Measurements from ENCODE around the gene TNFAIP8L3.
"Not testable (repeated sequence)": the region's sequence is repeated elsewhere in the genome, so short reads cannot be mapped to it uniquely, and the experiment has no call there.

TNFAIP8L3 gene

DNA sequence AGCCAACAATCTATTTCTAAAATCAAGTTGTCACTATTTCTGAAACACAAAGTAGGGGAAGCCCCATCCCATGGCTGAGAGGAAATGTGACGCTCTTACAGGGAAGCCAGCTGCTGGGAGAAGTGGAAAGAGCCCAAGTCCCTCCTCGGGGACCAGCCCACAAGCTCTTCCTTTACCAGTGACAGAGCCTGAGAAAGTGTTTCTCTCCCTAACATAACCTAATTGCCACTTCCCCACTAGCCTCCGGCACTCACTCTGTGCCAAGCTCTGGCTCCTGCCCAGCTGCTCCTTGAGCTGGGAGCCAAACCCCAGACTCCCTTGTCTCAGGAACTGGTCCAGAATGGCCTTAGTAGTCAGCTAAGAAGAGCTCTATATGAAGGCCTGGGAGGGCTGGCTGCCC lies 42.9 kb downstream of the TNFAIP8L3 start:
- no peak for DNase-seq

DNA sequence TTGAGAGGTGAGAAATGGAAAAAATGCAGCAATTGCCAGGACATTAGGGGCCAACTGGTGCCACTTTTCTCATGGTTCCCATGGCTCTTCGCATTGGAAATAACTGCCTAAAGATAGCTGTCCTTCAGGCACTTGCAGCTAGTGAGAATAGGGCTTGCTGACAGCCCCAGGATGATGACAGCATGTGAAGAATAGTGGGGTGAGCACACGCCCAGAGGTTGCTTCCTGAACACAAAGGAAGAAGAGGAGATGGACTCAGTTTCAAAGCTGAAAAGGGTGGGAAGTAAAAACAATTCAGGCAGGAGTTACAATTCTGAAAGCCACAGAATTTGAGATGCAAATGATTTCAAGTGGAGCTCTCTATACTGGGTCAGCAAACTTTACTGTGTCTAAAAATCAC lies 45.6 kb downstream of the TNFAIP8L3 start:
- no peak for DNase-seq

DNA sequence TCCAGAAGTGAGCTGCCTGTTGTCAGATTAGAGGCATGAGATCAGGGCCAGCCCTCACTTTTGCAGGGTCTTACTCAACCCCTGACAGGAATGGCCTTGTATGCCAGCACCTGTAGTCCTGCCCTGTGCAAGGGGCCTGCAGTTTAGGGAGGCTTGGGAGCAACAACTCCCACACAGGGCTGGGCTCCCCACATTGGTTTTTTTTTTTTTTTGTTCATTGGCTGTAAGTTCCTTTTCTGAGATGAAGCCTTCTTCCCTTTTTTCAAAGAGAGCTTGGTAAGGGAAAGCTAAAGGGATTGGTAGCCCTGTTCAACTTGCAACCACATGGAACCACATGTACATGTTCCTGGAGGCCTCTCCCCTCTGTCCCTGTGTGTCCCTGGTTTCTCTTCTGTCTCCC lies 46.4 kb downstream of the TNFAIP8L3 start:
- no peak for DNase-seq

DNA sequence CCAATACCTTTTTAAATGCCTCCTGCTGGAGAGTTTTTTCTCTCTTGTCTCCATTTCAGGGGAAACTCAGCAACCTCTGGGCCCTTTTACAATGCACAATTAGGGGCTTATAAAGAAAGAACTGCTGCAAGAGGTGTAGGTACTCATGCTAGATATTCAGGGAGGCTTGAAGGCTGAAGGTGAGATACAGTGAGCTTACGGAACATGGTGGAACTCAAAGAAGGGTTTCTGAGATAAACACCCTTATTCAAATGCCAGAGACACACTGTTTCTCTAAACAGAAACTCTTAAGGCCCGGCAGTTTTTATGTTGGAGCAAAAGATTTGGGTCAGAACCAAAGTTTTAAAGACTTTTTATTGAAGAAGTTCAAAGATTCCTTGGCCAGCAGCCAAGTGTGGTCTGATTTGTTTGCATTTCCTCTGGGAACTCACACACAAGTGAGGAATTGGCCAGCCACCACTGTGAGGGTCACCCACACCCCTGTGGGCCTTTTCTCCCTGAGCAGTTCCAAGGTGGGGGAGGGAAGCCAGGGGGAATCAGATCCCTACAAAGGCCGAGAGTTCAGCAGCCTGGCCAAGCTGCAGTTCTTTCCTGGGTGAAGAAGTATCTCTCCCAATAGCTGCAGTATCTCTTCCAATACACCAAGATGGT lies 47.8 kb downstream of the TNFAIP8L3 start:
- no peak for DNase-seq

DNA sequence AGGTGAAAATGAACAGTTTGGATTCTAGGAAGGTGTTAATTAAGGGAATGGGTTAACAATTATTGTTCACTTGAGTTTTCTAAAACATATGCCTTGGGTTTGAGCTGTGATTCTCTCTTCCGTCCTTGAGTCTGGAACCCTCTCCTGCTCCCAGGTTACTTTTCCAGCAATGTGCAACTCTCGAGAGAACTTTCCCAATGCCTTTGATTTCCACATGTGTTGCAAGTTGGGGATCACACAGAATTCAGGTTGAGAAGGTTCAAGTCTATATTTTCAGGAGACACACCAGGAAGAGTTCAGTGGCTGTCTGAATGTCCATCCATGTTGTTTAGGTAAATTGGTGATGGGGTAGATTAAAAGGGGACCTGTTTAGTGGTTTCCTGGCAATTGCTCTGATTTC lies 48.7 kb downstream of the TNFAIP8L3 start:
- no peak for DNase-seq

DNA sequence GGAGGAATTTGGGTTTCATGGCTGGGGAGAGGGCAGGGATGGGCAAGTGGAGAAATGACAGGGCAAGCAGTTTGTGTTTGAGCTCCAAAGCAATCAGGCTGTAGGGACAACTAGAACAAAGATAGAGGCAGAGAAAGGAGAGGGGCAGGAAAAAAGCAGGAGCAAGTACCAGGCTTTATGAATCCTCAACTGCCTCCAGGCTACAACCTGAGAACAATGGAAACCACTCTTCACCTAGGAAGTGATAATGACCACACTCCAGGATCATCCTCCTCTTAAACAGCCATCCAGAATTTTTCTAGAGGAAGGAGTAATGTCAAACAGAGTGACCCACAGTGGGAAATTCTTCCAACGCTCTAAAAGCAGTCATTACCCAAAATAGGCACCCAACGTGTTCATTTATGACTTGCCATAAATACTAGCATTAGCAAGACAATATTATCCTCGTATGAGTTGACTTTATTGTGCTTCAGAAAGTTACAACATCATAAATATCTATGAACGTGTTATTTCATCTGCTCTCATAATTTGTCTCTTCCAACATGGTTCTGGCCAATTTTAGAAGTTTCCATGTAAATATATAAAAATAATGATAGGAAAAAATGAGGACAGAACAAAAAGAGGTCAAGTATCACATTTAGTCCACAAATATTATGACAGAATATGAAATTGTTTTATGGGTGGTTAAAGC lies 50.5 kb downstream of the TNFAIP8L3 start:
- DNase-seq, result no peak

DNA sequence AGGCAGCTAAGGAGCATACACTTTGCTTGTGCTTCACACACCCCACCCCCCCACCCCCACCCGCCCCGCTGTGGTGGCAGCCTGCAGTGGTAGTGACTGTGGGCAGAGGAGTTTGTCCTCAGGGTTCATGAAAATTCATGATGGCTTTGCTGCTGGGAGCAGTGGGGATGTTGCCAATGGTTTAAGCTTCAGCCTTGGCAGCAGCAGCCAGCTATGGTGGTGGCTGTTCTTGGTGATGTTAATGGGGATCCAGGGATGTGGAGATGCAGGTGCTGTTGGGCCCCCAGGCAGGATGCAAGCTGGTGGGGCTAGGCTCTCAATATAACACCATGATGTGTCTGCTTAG lies 55.8 kb downstream of the TNFAIP8L3 start:
- DNase-seq, result no peak

DNA sequence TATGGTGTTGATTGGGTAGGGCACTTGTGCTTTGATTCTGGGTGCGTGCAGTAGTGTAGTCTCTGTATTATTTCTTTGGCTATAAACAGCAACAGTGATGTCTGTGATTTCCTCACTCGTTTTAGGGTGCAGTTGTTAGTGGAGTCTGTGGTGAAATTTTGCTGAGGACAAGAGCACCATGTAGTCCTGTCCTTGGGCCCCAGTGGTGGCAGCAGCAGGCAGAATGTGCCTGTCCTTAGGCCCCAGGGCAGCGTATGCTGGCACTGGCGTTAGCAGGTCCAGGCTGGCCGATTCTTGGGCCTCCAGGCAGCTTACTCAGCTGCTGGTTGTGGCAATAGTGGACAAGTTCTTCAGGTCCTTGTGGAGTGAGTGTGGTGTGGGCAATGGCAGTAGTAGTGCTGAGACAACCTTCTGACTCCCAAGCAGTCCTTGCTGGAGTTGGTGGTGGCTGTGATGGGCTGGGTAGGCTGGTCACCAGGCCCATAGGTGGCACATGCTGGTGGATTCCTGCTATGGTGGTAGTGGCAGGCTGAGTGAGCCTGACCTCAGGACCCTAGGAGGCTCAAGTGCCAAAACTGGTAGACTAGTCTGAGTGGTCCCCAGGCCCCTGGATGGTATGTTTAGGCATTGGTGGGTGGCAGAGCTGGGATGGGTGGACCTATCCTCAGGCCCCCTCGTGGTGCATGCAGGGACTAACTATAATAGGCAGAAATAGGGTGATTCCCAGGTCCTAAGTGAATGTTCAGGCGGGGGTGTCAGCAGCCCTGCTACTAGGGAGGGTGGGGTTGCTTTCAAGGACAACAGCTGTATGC lies 56.3 kb downstream of the TNFAIP8L3 start:
- no peak for DNase-seq

DNA sequence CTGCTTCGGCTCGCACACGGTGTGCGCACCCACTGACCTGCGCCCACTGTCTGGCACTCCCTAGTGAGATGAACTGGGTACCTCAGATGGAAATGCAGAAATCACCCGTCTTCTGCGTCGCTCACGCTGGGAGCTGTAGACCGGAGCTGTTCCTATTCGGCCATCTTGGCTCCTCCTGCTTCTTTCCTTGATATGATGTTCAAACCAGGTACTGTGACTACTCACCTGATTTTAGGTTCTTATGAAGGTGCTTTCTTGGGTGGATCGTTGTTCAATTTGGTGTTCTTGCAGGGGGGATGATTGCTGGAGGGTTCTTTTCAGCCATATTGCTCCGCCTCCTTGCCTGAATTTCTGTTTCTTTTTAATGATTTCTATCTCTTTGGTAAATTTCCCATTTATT lies 57.2 kb downstream of the TNFAIP8L3 start:
- not testable (repeated sequence) for DNase-seq

DNA sequence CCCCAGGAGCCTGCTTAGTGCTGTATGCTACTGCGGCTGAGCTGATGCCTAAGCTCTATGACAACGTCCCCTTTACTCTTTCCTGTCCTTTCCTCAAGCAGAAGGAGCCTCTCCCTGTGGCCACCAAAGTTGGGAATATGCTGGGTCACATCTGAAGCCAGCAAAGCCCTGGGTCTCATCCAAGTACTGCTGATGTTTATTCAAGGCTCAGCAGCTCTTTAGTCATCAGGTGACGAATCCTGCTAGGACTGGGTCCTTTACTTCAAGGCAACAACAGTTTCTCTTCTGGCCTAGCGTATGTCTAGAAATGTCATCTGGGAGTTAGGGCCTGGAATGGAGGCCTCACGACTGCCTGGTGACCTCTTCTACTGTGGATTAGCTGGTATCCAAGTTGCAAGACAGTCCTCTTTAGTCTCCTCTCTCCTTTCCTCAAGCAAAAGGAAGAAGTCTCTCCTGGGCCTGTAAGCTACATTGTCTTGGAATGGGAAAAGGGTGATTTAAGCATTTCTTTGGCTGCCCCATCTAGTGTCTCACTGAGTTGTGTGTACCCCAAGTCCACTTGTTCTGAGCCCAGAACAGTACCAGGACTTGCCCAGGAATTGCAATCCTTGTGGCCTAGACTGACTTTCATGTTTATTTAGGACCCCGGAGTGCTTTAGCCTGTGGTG lies 63.9 kb downstream of the TNFAIP8L3 start:
- DNase-seq, result no peak

DNA sequence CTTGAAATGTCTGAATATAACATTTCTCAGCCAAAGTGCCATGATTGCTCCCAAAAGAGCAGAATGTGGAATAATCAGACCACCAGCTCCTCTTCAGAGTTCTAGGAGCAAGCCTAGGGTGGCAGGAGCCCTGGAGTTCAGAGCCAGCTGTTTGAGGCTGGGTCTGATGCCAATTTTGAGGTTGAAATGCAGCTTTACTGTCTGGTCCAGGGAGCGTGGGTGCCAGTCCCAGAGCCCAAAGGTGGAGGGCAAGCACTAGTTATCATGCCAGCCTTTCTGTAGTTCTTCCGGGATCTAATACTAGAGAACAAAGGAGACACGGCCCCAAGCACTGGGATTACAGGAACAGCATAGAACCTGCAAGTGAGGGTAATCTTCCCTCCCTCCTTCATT lies 69.3 kb downstream of the TNFAIP8L3 start:
- DNase-seq, result no peak

DNA sequence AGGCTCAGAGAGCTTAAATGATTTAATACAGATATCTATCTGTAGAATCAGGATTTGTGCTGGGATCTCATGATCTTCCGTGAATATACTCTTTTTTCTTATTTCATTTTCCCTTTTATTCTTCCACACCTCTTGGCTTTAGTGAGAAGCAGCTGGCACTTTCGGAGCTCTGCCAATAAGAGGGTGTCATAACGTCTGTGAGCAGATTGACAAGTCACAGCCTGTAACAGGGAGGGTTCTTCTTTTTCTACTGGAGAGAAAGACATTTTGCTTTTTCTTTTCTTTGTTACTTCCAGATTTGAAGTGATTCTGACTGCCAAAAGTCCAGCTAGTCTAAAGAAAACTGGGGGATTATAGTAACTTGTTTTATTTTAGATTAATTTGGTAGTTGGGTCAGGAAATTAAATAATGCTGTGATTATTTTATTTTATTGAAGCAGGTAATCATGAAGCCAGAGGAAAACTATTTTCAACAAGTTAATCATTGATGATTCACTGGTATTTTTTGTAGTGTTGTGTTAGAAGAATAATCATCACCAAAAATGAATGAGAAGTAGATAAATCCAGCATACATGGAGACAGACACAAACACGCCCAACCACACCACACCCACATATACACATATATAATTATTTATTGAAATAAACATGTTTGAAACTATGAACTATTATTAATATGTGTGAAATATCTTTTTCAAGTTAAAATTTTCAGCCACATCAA lies 69.8 kb downstream of the TNFAIP8L3 start:
- DNase-seq, result no peak

DNA sequence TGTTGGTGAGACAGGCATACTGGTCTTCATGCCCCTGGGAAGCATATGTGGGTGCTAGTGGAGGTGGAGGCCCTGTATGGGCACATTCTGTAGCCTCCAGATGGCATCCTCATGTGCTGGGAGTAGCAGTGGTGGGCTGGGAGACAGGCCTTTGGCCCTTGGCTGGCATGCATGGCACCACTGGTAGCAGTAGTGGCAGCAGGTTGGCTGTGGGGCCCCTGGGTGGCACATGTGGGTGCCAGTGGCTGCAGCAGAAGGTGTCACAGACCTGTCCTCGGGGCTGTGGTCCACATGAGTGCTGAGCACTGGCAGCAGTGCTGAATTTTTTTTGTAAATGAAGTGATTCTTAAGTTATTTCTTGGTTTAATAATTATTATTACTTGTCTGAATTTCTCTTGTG lies 71.2 kb downstream of the TNFAIP8L3 start:
- no peak for DNase-seq

DNA sequence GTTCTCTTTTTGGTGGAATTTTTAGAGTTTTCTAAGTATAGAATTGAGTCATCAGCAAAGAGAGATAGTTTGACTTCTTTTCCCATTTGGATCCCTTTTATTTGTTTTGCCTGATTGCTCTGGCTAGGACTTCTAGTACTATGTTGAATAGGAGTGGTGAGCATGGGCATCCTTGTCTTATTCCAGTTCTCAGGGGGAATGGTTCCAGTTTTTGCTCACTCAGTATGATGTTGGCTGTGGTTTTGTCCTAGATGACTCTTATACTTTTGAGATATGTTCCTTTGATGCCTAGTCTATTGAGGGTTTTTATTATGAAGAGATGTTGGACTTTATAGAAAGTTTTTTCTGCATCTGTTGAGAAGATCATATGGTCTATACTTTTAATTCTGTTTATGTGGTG lies 72.5 kb downstream of the TNFAIP8L3 start:
- no peak for DNase-seq

DNA sequence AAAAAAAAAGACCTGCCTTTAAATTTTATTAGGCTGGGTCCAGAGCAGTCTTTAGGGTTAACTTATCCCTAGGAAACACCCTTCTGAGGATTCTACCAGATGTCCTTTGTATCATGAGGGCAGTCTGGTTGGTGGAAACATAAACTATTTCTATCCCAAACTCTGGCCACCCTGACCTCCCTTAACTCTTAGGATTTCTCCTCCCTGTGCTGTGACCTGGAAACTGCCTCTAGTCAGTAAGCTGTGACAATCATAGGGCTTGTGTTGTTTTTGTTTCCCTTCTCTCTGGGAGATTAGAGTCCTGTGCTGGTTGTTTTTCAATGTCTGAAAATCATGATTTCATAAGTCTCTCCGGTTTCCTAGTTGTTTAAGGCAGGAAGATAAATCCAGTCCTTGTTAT lies 78.1 kb downstream of the TNFAIP8L3 start:
- DNase-seq, result no peak

DNA sequence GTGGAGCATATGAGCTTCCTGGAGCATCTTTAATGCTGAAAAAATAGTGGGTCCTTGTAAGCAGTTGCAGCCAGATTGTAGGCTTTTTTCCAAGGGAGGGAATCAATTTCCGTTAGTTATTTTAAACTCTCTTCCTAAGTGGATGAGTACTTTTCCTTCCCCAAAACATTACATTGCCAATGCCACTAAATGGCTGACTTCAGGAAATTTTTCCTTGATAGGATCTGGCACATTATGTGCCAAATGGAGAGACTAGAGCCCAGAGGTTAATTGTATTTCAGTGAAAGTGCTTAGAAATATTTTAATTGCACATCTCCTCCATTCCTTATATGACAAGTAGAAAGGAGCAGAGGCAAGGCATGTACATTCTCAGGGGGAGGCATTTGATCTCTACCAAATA lies 83.5 kb downstream of the TNFAIP8L3 start:
- no peak for DNase-seq

DNA sequence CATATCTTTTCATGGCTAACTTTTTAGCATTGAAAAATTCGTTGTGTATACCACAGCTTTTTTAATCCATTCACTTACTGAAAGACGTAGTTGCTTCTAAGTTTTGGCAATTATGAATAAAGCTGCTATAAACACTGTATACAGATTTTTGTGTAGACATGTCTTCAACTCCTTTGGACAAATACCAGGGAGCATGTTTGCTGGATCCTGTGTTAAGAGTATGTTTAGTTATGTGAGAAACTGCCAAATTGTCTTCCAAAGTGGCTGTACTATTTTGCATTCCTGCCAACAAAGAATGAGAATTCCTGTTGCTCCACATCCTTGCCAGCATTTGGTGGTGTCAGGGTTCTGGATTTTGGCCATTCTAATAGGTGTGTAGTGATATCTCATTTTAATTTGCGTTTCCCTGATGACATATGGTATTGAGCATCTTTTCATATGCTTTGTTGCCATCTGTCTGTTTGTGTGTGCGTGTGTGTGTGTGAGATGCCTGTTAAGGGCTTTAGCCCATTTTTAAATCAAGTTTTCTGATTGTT lies 87.5 kb downstream of the TNFAIP8L3 start:
- DNase-seq, result no peak
